Neural progenitor cell (in vitro differentiated cells): ENCODE measurements around the gene CRHR1.
A peak's percentile ranks its signal among the peaks of the same experiment; 100 is the strongest.

Experiments used
- CTCF ChIP-seq: fragments of 200-600 bp; sonication (generic); IDR thresholded peaks from 2 replicates; pipeline ENCODE4 v1.5.1; 2017; ENCODE audit warnings: antibody characterized with exemption, mild to moderate bottlenecking
- EZH2 ChIP-seq: fragments of 200-600 bp; sonication (generic); IDR thresholded peaks from 2 replicates; pipeline ENCODE4 v1.6.1; 2017; ENCODE audit warnings: antibody characterized with exemption, mild to moderate bottlenecking, moderate library complexity
- EZH2phosphoT487 ChIP-seq: fragments of 200-600 bp; sonication (generic); IDR thresholded peaks from 2 replicates; pipeline ENCODE4 v1.6.1; 2017; ENCODE audit warnings: antibody characterized with exemption

- TF ChIP-seq CTCF = peak; percentile 40
- no peak for TF ChIP-seq EZH2phosphoT487
- no peak for TF ChIP-seq EZH2
Measured at GRCh38 chr17:45768000-45768399, 16.1 kb upstream of the CRHR1 start.
